HG03571 (cell line): ENCODE results near the gene TCFL5.
"Not testable (repeated sequence)": the region's sequence is repeated elsewhere in the genome, so short reads cannot be mapped to it uniquely, and the experiment has no call there.

ENCODE experiments used
- ATAC-seq: cut with Tn5 transposase; IDR thresholded peaks from one replicate; pipeline ENCODE4 v1.9.1; 2021; ENCODE audit not compliant: unreplicated experiment

Gene TCFL5

GRCh38 chr20:62858058-62858830, 3.4 kb downstream of the TCFL5 start:
- no peak for ATAC-seq

GRCh38 chr20:62856931-62857619, 4.5 kb downstream of the TCFL5 start:
- ATAC-seq, result no peak

GRCh38 chr20:62855120-62855519, 6.5 kb downstream of the TCFL5 start:
- ATAC-seq, result no peak

GRCh38 chr20:62854121-62854520, 7.5 kb downstream of the TCFL5 start:
- ATAC-seq, result no peak

GRCh38 chr20:62853304-62853703, 8.3 kb downstream of the TCFL5 start:
- ATAC-seq, result not testable (repeated sequence)

GRCh38 chr20:62852841-62853240, 8.8 kb downstream of the TCFL5 start:
- ATAC-seq, result no peak

GRCh38 chr20:62852196-62852595, 9.4 kb downstream of the TCFL5 start:
- no peak for ATAC-seq

- no peak for ATAC-seq
Measured at GRCh38 chr20:62850333-62850974, 11.2 kb downstream of the TCFL5 start.

- ATAC-seq, result no peak
Measured at GRCh38 chr20:62849431-62849830, 12.2 kb downstream of the TCFL5 start.

GRCh38 chr20:62848917-62849316, 12.7 kb downstream of the TCFL5 start:
- not testable (repeated sequence) for ATAC-seq

GRCh38 chr20:62846166-62846890, 15.3 kb downstream of the TCFL5 start:
- ATAC-seq, result no peak

- no peak for ATAC-seq
Measured at GRCh38 chr20:62845416-62846160, 16.0 kb downstream of the TCFL5 start.

- no peak for ATAC-seq
Measured at GRCh38 chr20:62844182-62844581, 17.4 kb downstream of the TCFL5 start.

GRCh38 chr20:62843656-62844055, 18.0 kb downstream of the TCFL5 start:
- ATAC-seq, result no peak

GRCh38 chr20:62841705-62842212, 19.9 kb downstream of the TCFL5 start:
- no peak for ATAC-seq

- ATAC-seq, result no peak
Measured at GRCh38 chr20:62840244-62841197, 21.1 kb downstream of the TCFL5 start.

GRCh38 chr20:62839816-62840215, 21.8 kb downstream of the TCFL5 start:
- no peak for ATAC-seq

- ATAC-seq, result no peak
Measured at GRCh38 chr20:62839261-62839660, 22.4 kb downstream of the TCFL5 start.
